CD4-positive, alpha-beta T cell (primary cell): ENCODE data around the gene ABCC2. TPM values are rescaled to one million over a fixed set of nuclear protein-coding genes. Genes with fewer than 3 reads are reported as not detected.
"Not testable (repeated sequence)": the region's sequence is repeated elsewhere in the genome, so short reads cannot be mapped to it uniquely, and the experiment has no call there.

ENCODE experiments used
- ATAC-seq: fragments of 200-7000 bp; cut with Tn5 transposase; one replicate; pipeline ENCODE4 v1.10.0; 2022; ENCODE audit warnings: mild to moderate bottlenecking; ENCODE audit not compliant: poor library complexity
- CTCF ChIA-PET: fragments of 350-600 bp; sonication (Branson Sonifier 250); formaldehyde crosslinking; loops from one replicate; lab custom pipeline; 2021; ENCODE audit warnings: antibody characterized with exemption, inconsistent platforms; lab: Charles Lee
- POLR2A ChIA-PET: fragments of 350-600 bp; sonication (Branson Sonifier 250); formaldehyde crosslinking; loops from one replicate; lab custom pipeline; 2021; ENCODE audit warnings: antibody characterized with exemption, inconsistent platforms; lab: Charles Lee
- DNase-seq, 14 experiments: peaks; one replicate each; pipeline ENCODE4 v3.0.0-alpha.2; 2013 to 2020; ENCODE audit warnings: mixed read lengths in 2 of 14
- H3K27ac ChIP-seq, 2 donors: one replicate each; pipeline versions ENCODE4 v1.5.1 to v1.7.0; 2013; ENCODE audit warnings: low read length in 2 of 2, low read depth in 1 of 2, mild to moderate bottlenecking in 1 of 2
- H3K27me3 ChIP-seq, 2 experiments: 1 replicate in 1 of 2; 2 replicates in 1 of 2; pipeline versions ENCODE4 v1.6.1 to v1.7.0; 2013; ENCODE audit warnings: low read length in 2 of 2, control low read depth in 1 of 2, mild to moderate bottlenecking in 1 of 2, moderate library complexity in 1 of 2; ENCODE audit not compliant: insufficient read depth in 2 of 2, control insufficient read depth in 1 of 2
- H3K36me3 ChIP-seq: one replicate; pipeline ENCODE4 v1.6.1; 2013; ENCODE audit warnings: low read length, control low read depth; ENCODE audit not compliant: insufficient read depth
- H3K4me1 ChIP-seq: one replicate; pipeline ENCODE4 v1.6.1; 2013; ENCODE audit warnings: low read length, control low read depth; ENCODE audit not compliant: insufficient read depth
- H3K4me3 ChIP-seq: one replicate; pipeline ENCODE4 v1.5.1; 2013; ENCODE audit warnings: mild to moderate bottlenecking, low read length, moderate library complexity
- H3K9me3 ChIP-seq, 2 experiments: 1 replicate in 1 of 2; 2 replicates in 1 of 2; pipeline versions ENCODE4 v1.6.1 to v1.7.0; 2013; ENCODE audit warnings: low read length in 2 of 2, mild to moderate bottlenecking in 2 of 2, control low read depth in 1 of 2, moderate library complexity in 1 of 2; ENCODE audit not compliant: control insufficient read depth in 1 of 2, insufficient read depth in 1 of 2
- H3K27ac Mint-ChIP-seq: one replicate; pipeline ENCODE4 v1.8.0; 2020; ENCODE audit warnings: mixed read lengths
- H3K27me3 Mint-ChIP-seq: one replicate; pipeline ENCODE4 v1.8.0; 2021; ENCODE audit warnings: mixed read lengths
- H3K36me3 Mint-ChIP-seq: one replicate; pipeline ENCODE4 v1.8.0; 2021; ENCODE audit warnings: low read depth, mixed read lengths
- H3K4me1 Mint-ChIP-seq: one replicate; pipeline ENCODE4 v1.8.0; 2021; ENCODE audit warnings: low read depth, mixed read lengths
- H3K4me3 Mint-ChIP-seq: one replicate; pipeline ENCODE4 v1.8.0; 2020; ENCODE audit warnings: mild to moderate bottlenecking, mixed read lengths
- H3K9me3 Mint-ChIP-seq: one replicate; pipeline ENCODE4 v1.8.0; 2020; ENCODE audit warnings: mixed read lengths
- intact Hi-C, 2 experiments: fragments of 100-400 bp; cut with DNase I in 1 of 2; cut with micrococcal nuclease in 1 of 2; formaldehyde crosslinking; loops; one replicate each; pipeline versions ENCODE4 v1.15.1 to v1.9.0; 2023 to 2025; cut with DNase I, micrococcal nuclease
- total RNA-seq, 174 experiments: library from RNA in 2 of 174; stranded (reverse) in 2 of 174; gene quantifications; one replicate each; pipeline ENCODE4 v1.2.3 and lab custom pipeline; 2021 to 2026
- TF ChIP-seq, protein P1 (sequence below): fragments of 200-600 bp; IDR thresholded peaks from one replicate; pipeline ENCODE4 v1.8.0; 2022; ENCODE audit warnings: antibody characterized with exemption, mild to moderate bottlenecking

The ABCC2 gene
- total RNA-seq, 2 experiments from 2014 or later, result 3.0 to 3.4 TPM

GRCh38 chr10:99834410-99834809 is 52.0 kb downstream of the ABCC2 start:
- Mint-ChIP-seq H3K9me3 (no peaks in the 10 kb centered on the region), H3K36me3 (peaks cover 9% of the 10 kb centered on the region), H3K27me3 (no peaks in the 10 kb centered on the region), H3K4me3 (no peak overlapping the region), H3K27ac (no peak overlapping the region), H3K4me1 (no peaks in the 10 kb centered on the region)
- TF ChIP-seq, protein P1, sequence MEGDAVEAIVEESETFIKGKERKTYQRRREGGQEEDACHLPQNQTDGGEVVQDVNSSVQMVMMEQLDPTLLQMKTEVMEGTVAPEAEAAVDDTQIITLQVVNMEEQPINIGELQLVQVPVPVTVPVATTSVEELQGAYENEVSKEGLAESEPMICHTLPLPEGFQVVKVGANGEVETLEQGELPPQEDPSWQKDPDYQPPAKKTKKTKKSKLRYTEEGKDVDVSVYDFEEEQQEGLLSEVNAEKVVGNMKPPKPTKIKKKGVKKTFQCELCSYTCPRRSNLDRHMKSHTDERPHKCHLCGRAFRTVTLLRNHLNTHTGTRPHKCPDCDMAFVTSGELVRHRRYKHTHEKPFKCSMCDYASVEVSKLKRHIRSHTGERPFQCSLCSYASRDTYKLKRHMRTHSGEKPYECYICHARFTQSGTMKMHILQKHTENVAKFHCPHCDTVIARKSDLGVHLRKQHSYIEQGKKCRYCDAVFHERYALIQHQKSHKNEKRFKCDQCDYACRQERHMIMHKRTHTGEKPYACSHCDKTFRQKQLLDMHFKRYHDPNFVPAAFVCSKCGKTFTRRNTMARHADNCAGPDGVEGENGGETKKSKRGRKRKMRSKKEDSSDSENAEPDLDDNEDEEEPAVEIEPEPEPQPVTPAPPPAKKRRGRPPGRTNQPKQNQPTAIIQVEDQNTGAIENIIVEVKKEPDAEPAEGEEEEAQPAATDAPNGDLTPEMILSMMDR, result no peak
- H3K36me3 ChIP-seq, result no peaks in the 10 kb centered on the region
- no peak for DNase-seq
- no peak overlapping the region for H3K4me3 ChIP-seq
- H3K27me3 ChIP-seq, result no peaks in the 10 kb centered on the region
- ChIA-PET CTCF (no interaction called here), POLR2A (no interaction called here)
- no peaks in the 10 kb centered on the region for H3K9me3 ChIP-seq
- intact Hi-C loops, result no loop called here
- ATAC-seq, result no peak
- H3K27ac ChIP-seq, result no peak overlapping the region
- H3K4me1 ChIP-seq, result no peaks in the 10 kb centered on the region

GRCh38 chr10:99835947-99836346 is 53.5 kb downstream of the ABCC2 start:
- Mint-ChIP-seq H3K27ac (no peak overlapping the region), H3K27me3 (no peaks in the 10 kb centered on the region), H3K36me3 (no peaks in the 10 kb centered on the region), H3K4me3 (no peak overlapping the region), H3K9me3 (no peaks in the 10 kb centered on the region), H3K4me1 (no peaks in the 10 kb centered on the region)
- ChIA-PET CTCF (no interaction called here), POLR2A (no interaction called here)
- no peaks in the 10 kb centered on the region for H3K36me3 ChIP-seq
- no peak overlapping the region for H3K4me3 ChIP-seq
- TF ChIP-seq, protein P1, result no peak
- no peaks in the 10 kb centered on the region for H3K9me3 ChIP-seq
- ATAC-seq, result no peak
- H3K27me3 ChIP-seq, result no peaks in the 10 kb centered on the region
- no peak overlapping the region for H3K27ac ChIP-seq
- intact Hi-C loops, result no loop called here
- no peaks in the 10 kb centered on the region for H3K4me1 ChIP-seq
- DNase-seq, result no peak

DNA sequence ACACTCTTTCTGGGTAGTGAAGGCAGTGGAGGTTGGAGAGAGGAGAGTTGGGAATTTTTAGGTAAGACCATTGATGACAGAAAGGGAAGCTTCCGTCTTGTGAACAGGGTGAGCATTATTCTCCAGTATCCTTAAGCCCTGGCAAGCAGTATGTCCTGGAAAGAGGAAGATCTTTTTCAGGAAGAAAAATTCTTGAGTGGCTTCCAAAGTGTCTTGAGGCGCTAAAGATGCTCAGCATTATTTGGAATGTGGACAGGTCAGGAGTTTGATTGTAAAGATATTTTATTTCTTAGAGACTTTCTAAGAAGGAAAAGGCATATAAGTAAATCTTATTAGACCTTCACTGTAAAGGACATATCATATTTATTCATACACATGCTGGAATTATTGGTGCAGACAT is 54.3 kb downstream of the ABCC2 start:
- Histone ChIP-seq H3K9me3 (no peaks in the 10 kb centered on the region), H3K4me3 (no peak overlapping the region), H3K4me1 (no peaks in the 10 kb centered on the region), H3K27me3 (no peaks in the 10 kb centered on the region), H3K27ac (no peak overlapping the region), H3K36me3 (no peaks in the 10 kb centered on the region)
- ATAC-seq (no peak), DNase-seq (no peak)
- TF ChIP-seq, protein P1, result no peak
- Mint-ChIP-seq H3K27me3 (no peaks in the 10 kb centered on the region), H3K27ac (no peak overlapping the region), H3K4me3 (no peak overlapping the region), H3K4me1 (no peaks in the 10 kb centered on the region), H3K36me3 (no peaks in the 10 kb centered on the region), H3K9me3 (no peaks in the 10 kb centered on the region)
- POLR2A ChIA-PET, result no interaction called here
- intact Hi-C loops, result no loop called here
- CTCF ChIA-PET, result no interaction called here

DNA sequence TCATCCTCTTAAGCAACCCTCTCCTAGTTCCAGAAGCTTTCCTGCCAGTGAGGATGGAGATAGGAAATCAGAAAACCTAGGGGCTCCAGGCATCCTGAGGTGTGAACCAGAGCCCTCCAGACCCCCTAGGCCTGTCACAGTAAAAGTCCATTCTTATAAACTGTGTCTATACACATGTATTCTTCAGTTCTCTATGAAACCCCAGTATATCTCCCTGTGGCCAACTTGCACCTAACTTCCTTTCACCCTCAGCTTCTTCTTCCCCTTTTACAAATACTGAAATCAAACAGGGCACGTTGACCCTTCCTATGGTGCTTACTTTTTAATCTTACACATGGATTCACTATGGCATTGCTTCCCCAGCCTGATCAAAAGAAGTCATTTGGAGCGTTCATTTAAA is 58.4 kb downstream of the ABCC2 start:
- H3K9me3 Mint-ChIP-seq, H3K4me3 ChIP-seq, ATAC-seq, H3K9me3 ChIP-seq, H3K27ac Mint-ChIP-seq, H3K4me3 Mint-ChIP-seq, H3K27me3 Mint-ChIP-seq, H3K27me3 ChIP-seq, CTCF ChIA-PET, H3K4me1 Mint-ChIP-seq, H3K4me1 ChIP-seq, H3K36me3 ChIP-seq, POLR2A ChIA-PET, DNase-seq, H3K36me3 Mint-ChIP-seq, H3K27ac ChIP-seq: not testable (repeated sequence)
- intact Hi-C loops, result loop anchor here in 1 of 2 experiments (10.0 kb wide), 2 partner anchors 394 to 664 kb away; no protein-coding TSS in a partner anchor
